Chondrocyte (in vitro differentiated cells): ENCODE measurements around the gene CECR2. TPM values are rescaled to one million over a fixed set of nuclear protein-coding genes. Genes with fewer than 3 reads are reported as not detected.

ENCODE experiments used
- DNase-seq: peaks from one replicate; pipeline ENCODE4 v3.0.0; 2021; ENCODE audit warnings: mixed read lengths, low spot score
- H3K27ac Mint-ChIP-seq: one replicate; pipeline ENCODE4 v1.8.0; 2021; ENCODE audit warnings: mild to moderate bottlenecking, moderate library complexity, mixed read lengths; ENCODE audit not compliant: unreplicated experiment
- H3K27me3 Mint-ChIP-seq: 2 replicates; pipeline ENCODE4 v1.8.0; 2021; ENCODE audit warnings: low read depth, mixed read lengths
- H3K36me3 Mint-ChIP-seq: 2 replicates; pipeline ENCODE4 v1.8.0; 2021; ENCODE audit warnings: low read depth, mixed read lengths
- H3K4me1 Mint-ChIP-seq: 2 replicates; pipeline ENCODE4 v1.8.0; 2021; ENCODE audit warnings: low read depth, mild to moderate bottlenecking, mixed read lengths
- H3K4me3 Mint-ChIP-seq: one replicate; pipeline ENCODE4 v1.8.0; 2021; ENCODE audit warnings: mild to moderate bottlenecking, moderate library complexity, mixed read lengths; ENCODE audit not compliant: unreplicated experiment
- H3K9me3 Mint-ChIP-seq: 2 replicates; pipeline ENCODE4 v1.8.0; 2021; ENCODE audit warnings: low read depth, mixed read lengths
- CTCF ChIP-seq: fragments of 200-600 bp; sonication (generic); IDR thresholded peaks from 2 replicates; pipeline ENCODE4 v1.5.0; 2021; ENCODE audit warnings: antibody characterized with exemption, mild to moderate bottlenecking, moderate library complexity
- total RNA-seq: library from RNA; stranded (reverse); gene quantifications from 3 replicates; pipeline ENCODE4 v1.2.1, GENCODE V29; 2021

Gene CECR2
- total RNA-seq, 1 donor from 2014 or later, result 0.20 TPM

DNA sequence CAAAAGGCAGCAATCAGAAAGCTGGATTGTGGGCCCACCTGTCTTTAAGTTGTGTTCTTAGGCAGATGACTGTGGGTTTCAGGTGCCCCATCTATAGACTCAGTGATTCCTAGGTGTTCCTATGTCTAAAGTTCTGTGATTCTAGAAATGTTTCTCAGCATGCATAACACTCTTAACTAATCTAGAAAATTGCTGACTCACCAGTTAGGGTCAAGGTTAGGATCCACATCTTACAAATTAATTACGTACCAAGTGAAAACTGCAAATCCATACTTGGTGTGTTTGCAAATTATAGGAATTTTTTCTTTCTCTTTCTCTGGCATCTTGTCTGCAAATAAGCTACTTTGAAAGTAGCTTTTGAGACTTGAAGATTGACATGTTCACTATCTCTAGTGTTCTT, 7.7 kb downstream of the CECR2 start:
- DNase-seq, result no peak
- H3K27ac Mint-ChIP-seq, result no peak overlapping the region
- H3K36me3 Mint-ChIP-seq, result no peaks in the 10 kb centered on the region
- H3K27me3 Mint-ChIP-seq, result peaks cover 9% of the 10 kb centered on the region
- TF ChIP-seq CTCF, result no peak
- H3K4me1 Mint-ChIP-seq, result no peaks in the 10 kb centered on the region
- H3K9me3 Mint-ChIP-seq, result no peaks in the 10 kb centered on the region
- no peak overlapping the region for H3K4me3 Mint-ChIP-seq

DNA sequence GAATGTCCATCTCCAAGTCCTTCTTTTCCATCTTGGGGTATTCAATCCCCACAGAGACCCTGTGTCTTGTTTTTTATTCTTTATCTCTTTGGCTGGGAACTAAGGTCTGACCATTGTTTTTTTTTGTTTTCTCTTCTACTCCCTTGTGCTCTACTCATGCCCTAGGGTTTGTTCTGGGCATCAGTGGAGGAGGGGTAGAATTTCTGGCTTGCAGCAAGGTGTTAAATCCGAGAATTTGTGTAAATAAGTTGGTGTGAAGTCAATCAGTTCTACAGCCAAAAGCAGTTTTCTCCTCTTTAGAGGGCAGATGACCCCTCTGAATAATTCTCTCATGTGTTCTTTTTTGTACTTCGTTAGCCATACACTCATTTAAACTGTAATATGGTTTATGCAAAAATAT, 10.7 kb downstream of the CECR2 start:
- no peak overlapping the region for H3K4me3 Mint-ChIP-seq
- no peaks in the 10 kb centered on the region for H3K4me1 Mint-ChIP-seq

GRCh38 chr22:17380359-17381087, 11.3 kb downstream of the CECR2 start:
- Mint-ChIP-seq H3K27ac (no peak overlapping the region), H3K9me3 (peaks cover 15% of the 10 kb centered on the region), H3K4me3 (no peak overlapping the region), H3K36me3 (no peaks in the 10 kb centered on the region), H3K27me3 (peaks cover 3% of the 10 kb centered on the region), H3K4me1 (no peaks in the 10 kb centered on the region)
- no peak for DNase-seq
- TF ChIP-seq CTCF, result no peak

More for the DNA sequence above, 10.7 kb downstream of the CECR2 start:
- H3K27me3 Mint-ChIP-seq, result peaks cover 3% of the 10 kb centered on the region
- peaks cover 9% of the 10 kb centered on the region for H3K9me3 Mint-ChIP-seq
- no peak for DNase-seq
- no peaks in the 10 kb centered on the region for H3K36me3 Mint-ChIP-seq
- H3K27ac Mint-ChIP-seq, result no peak overlapping the region
- TF ChIP-seq CTCF, result no peak

DNA sequence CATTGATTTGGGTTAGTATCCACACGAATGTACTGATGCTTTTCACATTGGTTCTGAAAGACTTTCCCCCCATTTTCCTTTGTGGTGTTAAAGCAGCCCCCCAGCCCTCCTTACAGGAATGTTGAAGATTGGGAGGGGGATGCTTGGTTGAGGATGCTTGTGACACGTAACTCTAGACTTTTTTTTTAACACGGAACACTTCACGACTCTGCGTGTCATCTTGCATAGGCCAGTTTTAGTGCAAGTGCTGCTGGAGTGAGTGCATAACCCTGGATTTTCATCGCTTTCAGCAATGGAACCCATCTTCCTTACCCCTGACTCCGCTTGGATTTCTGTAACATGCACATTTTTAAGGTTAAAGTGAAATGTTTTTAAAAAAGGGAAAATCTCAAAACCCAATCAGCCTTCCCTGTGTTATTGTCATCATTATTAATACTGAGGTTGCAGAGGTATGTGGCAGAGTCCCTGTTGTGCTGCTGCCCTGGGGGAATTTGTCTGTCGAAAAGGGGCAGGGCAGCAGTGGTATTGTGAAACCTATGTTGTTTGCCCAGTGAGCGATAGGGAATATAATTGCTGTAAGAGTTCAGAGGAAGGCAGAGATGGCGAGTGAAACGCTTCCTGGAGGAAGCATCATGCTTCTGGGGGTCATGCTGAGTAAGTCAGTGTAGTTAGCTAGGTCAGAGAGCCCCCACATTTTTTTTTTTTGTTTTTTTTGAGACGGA, 12.1 kb downstream of the CECR2 start:
- H3K9me3 Mint-ChIP-seq, result peaks cover 18% of the 10 kb centered on the region
- H3K36me3 Mint-ChIP-seq, result no peaks in the 10 kb centered on the region
- no peak for DNase-seq
- H3K27me3 Mint-ChIP-seq, result peaks cover 3% of the 10 kb centered on the region
- no peak for TF ChIP-seq CTCF
- H3K4me3 Mint-ChIP-seq, result no peak overlapping the region
- no peak overlapping the region for H3K27ac Mint-ChIP-seq
- no peaks in the 10 kb centered on the region for H3K4me1 Mint-ChIP-seq

GRCh38 chr22:17384612-17385330, 15.5 kb downstream of the CECR2 start:
- H3K27ac Mint-ChIP-seq, result no peak overlapping the region
- no peaks in the 10 kb centered on the region for H3K36me3 Mint-ChIP-seq
- H3K4me3 Mint-ChIP-seq, result no peak overlapping the region
- no peaks in the 10 kb centered on the region for H3K4me1 Mint-ChIP-seq
- no peak for DNase-seq
- peaks cover 18% of the 10 kb centered on the region for H3K9me3 Mint-ChIP-seq
- no peak for TF ChIP-seq CTCF
- peaks cover 3% of the 10 kb centered on the region for H3K27me3 Mint-ChIP-seq
